GM12878 (cell line): ENCODE results near the gene SSPN. TPM values are rescaled to one million over a fixed set of nuclear protein-coding genes. Genes with fewer than 3 reads are reported as not detected.

ENCODE experiments used
- ATF3 ChIP-seq: IDR thresholded peaks from 2 replicates; pipeline ENCODE4 v1.6.1; 2011; ENCODE audit warnings: low read depth, mild to moderate bottlenecking, low read length, moderate library complexity, borderline replicate concordance; ENCODE audit errors: extremely low read depth
- ATF7 ChIP-seq: fragments of 450-650 bp; IDR thresholded peaks from 2 replicates; pipeline ENCODE4 v1.6.1; 2016; ENCODE audit warnings: low read depth, mild to moderate bottlenecking
- BHLHE40 ChIP-seq, 2 experiments: fragments of 450-650 bp in 1 of 2; IDR thresholded peaks; 2 replicates each; pipeline ENCODE4 v1.6.1; 2011 to 2017; ENCODE audit warnings: low read depth in 2 of 2, borderline replicate concordance in 1 of 2, improper control_type of control experiment in 1 of 2, low read length in 1 of 2, mild to moderate bottlenecking in 1 of 2
- CBX3 ChIP-seq: fragments of 200-600 bp; sonication (generic); IDR thresholded peaks from 2 replicates; pipeline ENCODE4 v1.6.1; 2016; ENCODE audit warnings: low read depth, borderline replicate concordance
- CHD4 ChIP-seq: fragments of 200-600 bp; sonication (generic); IDR thresholded peaks from 2 replicates; pipeline ENCODE4 v1.6.1; 2016; ENCODE audit warnings: mild to moderate bottlenecking
- EZH2 ChIP-seq: IDR thresholded peaks from 2 replicates; pipeline ENCODE4 v1.6.1; 2012; ENCODE audit warnings: low read depth, mild to moderate bottlenecking, control low read depth, inconsistent platforms, low read length, borderline replicate concordance; ENCODE audit not compliant: control insufficient read depth
- FOXM1 ChIP-seq: IDR thresholded peaks from 2 replicates; pipeline ENCODE4 v1.6.1; 2012; ENCODE audit warnings: low read depth, mild to moderate bottlenecking, inconsistent platforms, low read length, moderate library complexity
- HDGF ChIP-seq: fragments of 450-650 bp; IDR thresholded peaks from 2 replicates; pipeline ENCODE4 v1.6.1; 2016; ENCODE audit warnings: antibody characterized with exemption
- LARP7 ChIP-seq: fragments of 450-650 bp; IDR thresholded peaks from 2 replicates; pipeline ENCODE4 v1.6.1; 2017; ENCODE audit warnings: mild to moderate bottlenecking
- MEF2B ChIP-seq: fragments of 450-650 bp; IDR thresholded peaks from 2 replicates; pipeline ENCODE4 v1.6.1; 2018; ENCODE audit warnings: mild to moderate bottlenecking, moderate library complexity; ENCODE audit not compliant: partially characterized antibody, poor library complexity, severe bottlenecking
- NFYB ChIP-seq: IDR thresholded peaks from 2 replicates; pipeline ENCODE4 v1.6.1; 2011; ENCODE audit warnings: low read depth, mild to moderate bottlenecking, low read length, improper control_type of control experiment, moderate library complexity; ENCODE audit not compliant: insufficient read depth
- PAX5 ChIP-seq: IDR thresholded peaks from 2 replicates; pipeline ENCODE4 v1.6.1; 2011; ENCODE audit warnings: low read depth, low read length, borderline replicate concordance
- RAD21 ChIP-seq: IDR thresholded peaks from 2 replicates; pipeline ENCODE4 v1.6.1; 2011; ENCODE audit warnings: mild to moderate bottlenecking, low read depth, low read length, moderate library complexity; ENCODE audit not compliant: insufficient read depth
- RCOR1 ChIP-seq: conservative IDR thresholded peaks from 2 replicates; pipeline ENCODE4 v1.6.1; 2012; ENCODE audit warnings: low read depth, low read length, improper control_type of control experiment
- RFX5 ChIP-seq: IDR thresholded peaks from 2 replicates; pipeline ENCODE4 v1.6.1; 2011; ENCODE audit warnings: low read depth, low read length, improper control_type of control experiment
- RUNX3 ChIP-seq: IDR thresholded peaks from 2 replicates; pipeline ENCODE4 v1.6.1; 2012; ENCODE audit warnings: low read length, inconsistent platforms
- SMAD5 ChIP-seq: IDR thresholded peaks from 2 replicates; pipeline ENCODE4 v1.6.1; 2016; ENCODE audit warnings: antibody characterized with exemption, low read depth
- SP1 ChIP-seq: IDR thresholded peaks from one replicate; pipeline ENCODE4 v1.6.1; 2011; ENCODE audit warnings: low read depth, low read length
- SREBF1 ChIP-seq: IDR thresholded peaks from 2 replicates; pipeline ENCODE4 v1.6.1; 2012; ENCODE audit warnings: mild to moderate bottlenecking, low read length
- YBX1 ChIP-seq: fragments of 450-650 bp; IDR thresholded peaks from 2 replicates; pipeline ENCODE4 v1.6.1; 2016; ENCODE audit warnings: antibody characterized with exemption
- ZNF217 ChIP-seq: fragments of 450-650 bp; IDR thresholded peaks from 2 replicates; pipeline ENCODE4 v1.6.1; 2017; ENCODE audit warnings: antibody characterized with exemption, mild to moderate bottlenecking
- polyA plus RNA-seq, 11 experiments: library from polyadenylated mRNA; depleted of rRNA in 4 of 11; unstranded in 6 of 11; stranded (reverse) in 5 of 11; fragments of >200 nt; fragmentation: Nextera tagmentation in 4 of 11; fragmentation: Illumina TruSeq in 1 of 11; extraction: Ambion mirVana in 4 of 11; extraction: Trizol in 1 of 11; gene quantifications; 1 replicate in 1 of 11; 2 replicates in 10 of 11; pipeline versions ENCODE4 v1.2.1 to v1.2.3, GENCODE V29; 2011 to 2016; ENCODE audit warnings: inconsistent platforms in 2 of 11, missing spikeins in 2 of 11, low read depth in 1 of 11
- total RNA-seq, 4 experiments: library from RNA; depleted of rRNA in 3 of 4; stranded (reverse); fragments of >200 nt in 3 of 4; fragmentation: Illumina TruSeq in 1 of 4; extraction: Trizol in 1 of 4; gene quantifications; 2 replicates each; pipeline versions ENCODE4 v1.2.1 to v1.2.3, GENCODE V29; 2013 to 2021
- TF ChIP-seq, protein P1 (sequence below): fragments of 450-650 bp; IDR thresholded peaks from 2 replicates; pipeline ENCODE4 v1.6.1; 2017; ENCODE audit warnings: low read depth, mild to moderate bottlenecking, moderate library complexity
- TF ChIP-seq, protein P2 (sequence below): IDR thresholded peaks from 2 replicates; pipeline ENCODE4 v1.6.1; 2012; ENCODE audit warnings: low read depth, low read length, improper control_type of control experiment
- TF ChIP-seq, protein P3 (sequence below): IDR thresholded peaks from 2 replicates; pipeline ENCODE4 v1.6.1; 2011; ENCODE audit warnings: low read depth, low read length, improper control_type of control experiment, borderline replicate concordance
- TF ChIP-seq, protein P4 (sequence below), 3 experiments: IDR thresholded peaks in 2 of 3; conservative IDR thresholded peaks in 1 of 3; 2 replicates each; pipeline ENCODE4 v1.5.1; 2011; ENCODE audit warnings: low read depth in 3 of 3, low read length in 3 of 3, mild to moderate bottlenecking in 3 of 3, control low read depth in 2 of 3, moderate library complexity in 2 of 3, inconsistent platforms in 1 of 3, mixed read lengths in 1 of 3; ENCODE audit not compliant: control insufficient read depth in 2 of 3, insufficient read depth in 1 of 3; ENCODE audit errors: extremely low read depth in 1 of 3

Gene SSPN
- total and polyA plus RNA-seq, 10 of the 15 experiments (the other 5 are each of a cell fraction or from before 2014, with no cell fraction given), result 0.04 to 0.41 (median 0.28) TPM; not detected in 5

- peak; percentile 89 for TF ChIP-seq MEF2B
- TF ChIP-seq FOXM1, result peak; percentile 90
- no peak for TF ChIP-seq CBX3
- TF ChIP-seq, protein P1, sequence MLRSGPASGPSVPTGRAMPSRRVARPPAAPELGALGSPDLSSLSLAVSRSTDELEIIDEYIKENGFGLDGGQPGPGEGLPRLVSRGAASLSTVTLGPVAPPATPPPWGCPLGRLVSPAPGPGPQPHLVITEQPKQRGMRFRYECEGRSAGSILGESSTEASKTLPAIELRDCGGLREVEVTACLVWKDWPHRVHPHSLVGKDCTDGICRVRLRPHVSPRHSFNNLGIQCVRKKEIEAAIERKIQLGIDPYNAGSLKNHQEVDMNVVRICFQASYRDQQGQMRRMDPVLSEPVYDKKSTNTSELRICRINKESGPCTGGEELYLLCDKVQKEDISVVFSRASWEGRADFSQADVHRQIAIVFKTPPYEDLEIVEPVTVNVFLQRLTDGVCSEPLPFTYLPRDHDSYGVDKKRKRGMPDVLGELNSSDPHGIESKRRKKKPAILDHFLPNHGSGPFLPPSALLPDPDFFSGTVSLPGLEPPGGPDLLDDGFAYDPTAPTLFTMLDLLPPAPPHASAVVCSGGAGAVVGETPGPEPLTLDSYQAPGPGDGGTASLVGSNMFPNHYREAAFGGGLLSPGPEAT, result peak; percentile 88
- TF ChIP-seq, protein P2, sequence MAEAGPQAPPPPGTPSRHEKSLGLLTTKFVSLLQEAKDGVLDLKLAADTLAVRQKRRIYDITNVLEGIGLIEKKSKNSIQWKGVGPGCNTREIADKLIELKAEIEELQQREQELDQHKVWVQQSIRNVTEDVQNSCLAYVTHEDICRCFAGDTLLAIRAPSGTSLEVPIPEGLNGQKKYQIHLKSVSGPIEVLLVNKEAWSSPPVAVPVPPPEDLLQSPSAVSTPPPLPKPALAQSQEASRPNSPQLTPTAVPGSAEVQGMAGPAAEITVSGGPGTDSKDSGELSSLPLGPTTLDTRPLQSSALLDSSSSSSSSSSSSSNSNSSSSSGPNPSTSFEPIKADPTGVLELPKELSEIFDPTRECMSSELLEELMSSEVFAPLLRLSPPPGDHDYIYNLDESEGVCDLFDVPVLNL, result no peak; the same call in 1 of the 2 replicates
- TF ChIP-seq NFYB, result no peak
- no peak for TF ChIP-seq RFX5
- TF ChIP-seq SREBF1, result 0 out of 2 replicates have a peak, but pooled peaks have one; percentile 53
- TF ChIP-seq YBX1, result no peak
- TF ChIP-seq RUNX3, result peak; percentile 96
- TF ChIP-seq ATF7, result peak; percentile 97
- TF ChIP-seq PAX5, result peak; percentile 89
- no peak for TF ChIP-seq HDGF
- TF ChIP-seq SMAD5, result no peak
- no peak for TF ChIP-seq CHD4
- TF ChIP-seq LARP7, result no peak
- TF ChIP-seq, protein P3, sequence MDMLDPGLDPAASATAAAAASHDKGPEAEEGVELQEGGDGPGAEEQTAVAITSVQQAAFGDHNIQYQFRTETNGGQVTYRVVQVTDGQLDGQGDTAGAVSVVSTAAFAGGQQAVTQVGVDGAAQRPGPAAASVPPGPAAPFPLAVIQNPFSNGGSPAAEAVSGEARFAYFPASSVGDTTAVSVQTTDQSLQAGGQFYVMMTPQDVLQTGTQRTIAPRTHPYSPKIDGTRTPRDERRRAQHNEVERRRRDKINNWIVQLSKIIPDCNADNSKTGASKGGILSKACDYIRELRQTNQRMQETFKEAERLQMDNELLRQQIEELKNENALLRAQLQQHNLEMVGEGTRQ, result no peak
- TF ChIP-seq EZH2, result no peak
- TF ChIP-seq ATF3, result no peak
- peak; percentile 94 for TF ChIP-seq RCOR1
- peak; percentile 55 for TF ChIP-seq SP1
- TF ChIP-seq BHLHE40 (IDR thresholded peaks at IDR 0.05; ENCODE audit: borderline replicate concordance in 1 of 2, low read depth in 2 of 2, low read length in 1 of 2), result peak; percentile 70 to 78; a peak in 3 of 4 replicates
- peak; percentile 96 for TF ChIP-seq ZNF217
- TF ChIP-seq, protein P4, sequence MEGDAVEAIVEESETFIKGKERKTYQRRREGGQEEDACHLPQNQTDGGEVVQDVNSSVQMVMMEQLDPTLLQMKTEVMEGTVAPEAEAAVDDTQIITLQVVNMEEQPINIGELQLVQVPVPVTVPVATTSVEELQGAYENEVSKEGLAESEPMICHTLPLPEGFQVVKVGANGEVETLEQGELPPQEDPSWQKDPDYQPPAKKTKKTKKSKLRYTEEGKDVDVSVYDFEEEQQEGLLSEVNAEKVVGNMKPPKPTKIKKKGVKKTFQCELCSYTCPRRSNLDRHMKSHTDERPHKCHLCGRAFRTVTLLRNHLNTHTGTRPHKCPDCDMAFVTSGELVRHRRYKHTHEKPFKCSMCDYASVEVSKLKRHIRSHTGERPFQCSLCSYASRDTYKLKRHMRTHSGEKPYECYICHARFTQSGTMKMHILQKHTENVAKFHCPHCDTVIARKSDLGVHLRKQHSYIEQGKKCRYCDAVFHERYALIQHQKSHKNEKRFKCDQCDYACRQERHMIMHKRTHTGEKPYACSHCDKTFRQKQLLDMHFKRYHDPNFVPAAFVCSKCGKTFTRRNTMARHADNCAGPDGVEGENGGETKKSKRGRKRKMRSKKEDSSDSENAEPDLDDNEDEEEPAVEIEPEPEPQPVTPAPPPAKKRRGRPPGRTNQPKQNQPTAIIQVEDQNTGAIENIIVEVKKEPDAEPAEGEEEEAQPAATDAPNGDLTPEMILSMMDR (IDR thresholded peaks at IDR 0.05 in 2 of 3, conservative IDR thresholded peaks at IDR 0.05 in 1 of 3; ENCODE audit: control insufficient read depth in 2 of 3, extremely low read depth in 1 of 3, insufficient read depth in 1 of 3, low read depth in 3 of 3, low read length in 3 of 3), result no peak
- 0 out of 2 replicates have a peak, but pooled peaks have one; percentile 24 for TF ChIP-seq RAD21
These were observed 103.6 kb downstream of the SSPN start (continued) for GRCh38 chr12:26298785-26299621.
